GM23338 (cell line): ENCODE results near the gene RNF213. TPM values are rescaled to one million over a fixed set of nuclear protein-coding genes. Genes with fewer than 3 reads are reported as not detected.

Source experiments
- ATAC-seq: fragments of 200-7000 bp; cut with Tn5 transposase; 3 replicates; pipeline ENCODE4 v1.9.1; 2020
- DNase-seq: peaks from one replicate; pipeline ENCODE4 v3.0.0-alpha.2; 2015; ENCODE audit warnings: low spot score
- H2AFZ ChIP-seq: fragments of 200-600 bp; sonication (generic); 2 replicates; pipeline ENCODE4 v1.8.0; 2016; ENCODE audit warnings: antibody characterized with exemption, mild to moderate bottlenecking, moderate library complexity
- H3F3A ChIP-seq: fragments of 200-600 bp; sonication (generic); replicated peaks from 2 replicates; pipeline ENCODE4 v1.8.0; 2017; ENCODE audit warnings: antibody characterized with exemption, mixed run types, low read depth
- H3K27ac ChIP-seq: fragments of 200-600 bp; sonication (generic); 2 replicates; pipeline ENCODE4 v1.6.1; 2016; ENCODE audit warnings: low read depth
- H3K27me3 ChIP-seq: fragments of 200-600 bp; sonication (generic); 2 replicates; pipeline ENCODE4 v1.8.0; 2016; ENCODE audit warnings: mild to moderate bottlenecking, mixed run types, moderate library complexity; ENCODE audit not compliant: insufficient read depth
- H3K36me3 ChIP-seq: fragments of 200-600 bp; sonication (generic); 2 replicates; pipeline ENCODE4 v1.8.0; 2016; ENCODE audit warnings: mild to moderate bottlenecking; ENCODE audit not compliant: insufficient read depth
- H3K4me1 ChIP-seq: fragments of 200-600 bp; sonication (generic); 2 replicates; pipeline ENCODE4 v1.8.0; 2016; ENCODE audit warnings: mild to moderate bottlenecking, moderate library complexity; ENCODE audit not compliant: insufficient read depth
- H3K4me2 ChIP-seq: fragments of 200-600 bp; sonication (generic); 2 replicates; pipeline ENCODE4 v1.7.1; 2017; ENCODE audit warnings: mixed run types
- H3K4me3 ChIP-seq: fragments of 200-600 bp; sonication (generic); 2 replicates; pipeline ENCODE4 v1.6.1; 2016; ENCODE audit warnings: mixed run types
- H3K79me2 ChIP-seq: fragments of 200-600 bp; sonication (generic); replicated peaks from 2 replicates; pipeline ENCODE4 v1.8.0; 2017; ENCODE audit warnings: mild to moderate bottlenecking; ENCODE audit not compliant: insufficient read depth
- H3K9me2 ChIP-seq: fragments of 200-600 bp; sonication (generic); 2 replicates; pipeline ENCODE4 v1.8.0; 2017; ENCODE audit not compliant: insufficient read depth
- H4K20me1 ChIP-seq: fragments of 200-600 bp; sonication (generic); replicated peaks from 2 replicates; pipeline ENCODE4 v1.8.0; 2017; ENCODE audit warnings: mild to moderate bottlenecking; ENCODE audit not compliant: insufficient read depth
- H3K27ac Mint-ChIP-seq: 2 replicates; pipeline ENCODE4 v1.8.0; 2020; ENCODE audit warnings: inconsistent platforms, mild to moderate bottlenecking, moderate library complexity, mixed read lengths
- H3K27me3 Mint-ChIP-seq: 3 replicates; pipeline ENCODE4 v1.8.0; 2022; ENCODE audit warnings: low read depth, mild to moderate bottlenecking, moderate library complexity, mixed read lengths, inconsistent platforms; ENCODE audit not compliant: insufficient read depth, poor library complexity
- H3K36me3 Mint-ChIP-seq: 3 replicates; pipeline ENCODE4 v1.8.0; 2021; ENCODE audit warnings: low read depth, mild to moderate bottlenecking, inconsistent platforms, moderate library complexity, mixed read lengths
- H3K4me1 Mint-ChIP-seq: 3 replicates; pipeline ENCODE4 v1.8.0; 2020; ENCODE audit warnings: mild to moderate bottlenecking, inconsistent platforms, mixed read lengths
- H3K4me3 Mint-ChIP-seq: 3 replicates; pipeline ENCODE4 v1.8.0; 2021; ENCODE audit warnings: moderate library complexity, mild to moderate bottlenecking, inconsistent platforms, mixed read lengths
- H3K9me3 Mint-ChIP-seq: 3 replicates; pipeline ENCODE4 v1.8.0; 2020; ENCODE audit warnings: moderate library complexity, mild to moderate bottlenecking, inconsistent platforms, mixed read lengths
- CREB1 ChIP-seq: fragments of 250-450 bp; sonication (Bioruptor Pico); IDR thresholded peaks from 2 replicates; pipeline ENCODE4 v1.5.0; 2020; ENCODE audit warnings: low read depth, mild to moderate bottlenecking, moderate library complexity
- EZH2 ChIP-seq: fragments of 200-600 bp; sonication (generic); IDR thresholded peaks from one replicate; pipeline ENCODE4 v1.8.0; 2017; ENCODE audit warnings: antibody characterized with exemption, mild to moderate bottlenecking, low read depth; ENCODE audit not compliant: unreplicated experiment
- EZH2phosphoT487 ChIP-seq: fragments of 200-600 bp; sonication (generic); IDR thresholded peaks from one replicate; pipeline ENCODE4 v1.8.1; 2018; ENCODE audit warnings: antibody characterized with exemption; ENCODE audit not compliant: unreplicated experiment
- JUNB ChIP-seq: IDR thresholded peaks from one replicate; pipeline ENCODE4 v1.6.1; 2016; ENCODE audit warnings: antibody characterized with exemption; ENCODE audit not compliant: unreplicated experiment
- NANOG ChIP-seq: IDR thresholded peaks from 2 replicates; pipeline ENCODE4 v1.6.1; 2016; ENCODE audit warnings: antibody characterized with exemption, borderline replicate concordance
- POLR2AphosphoS5 ChIP-seq: IDR thresholded peaks from 2 replicates; pipeline ENCODE4 v1.6.1; 2016; ENCODE audit warnings: antibody characterized with exemption, low read depth
- STAT1 ChIP-seq: IDR thresholded peaks from one replicate; pipeline ENCODE4 v1.6.1; 2016; ENCODE audit warnings: antibody characterized with exemption; ENCODE audit not compliant: unreplicated experiment
- ZNF114 ChIP-seq: fragments of 250-450 bp; sonication (Bioruptor Pico); IDR thresholded peaks from 2 replicates; pipeline ENCODE4 v1.5.0; 2020; ENCODE audit warnings: mild to moderate bottlenecking, moderate library complexity
- ZNF331 ChIP-seq: fragments of 250-450 bp; sonication (Bioruptor Pico); IDR thresholded peaks from 2 replicates; pipeline ENCODE4 v1.5.0; 2020; ENCODE audit warnings: low read depth, mild to moderate bottlenecking, moderate library complexity
- polyA plus RNA-seq: library from polyadenylated mRNA; unstranded; fragments of >200 nt; fragmentation: Nextera tagmentation; extraction: Ambion mirVana; gene quantifications from 2 replicates; pipeline ENCODE4 v1.2.1, GENCODE V29; 2016
- total RNA-seq: library from RNA; depleted of rRNA; stranded (reverse); fragments of >200 nt; shearing (Covaris generic); gene quantifications from 2 replicates; pipeline ENCODE4 v1.2.3, GENCODE V29; 2014
- TF ChIP-seq, protein P1 (sequence below): IDR thresholded peaks from one replicate; pipeline ENCODE4 v1.6.1; 2018; ENCODE audit warnings: antibody characterized with exemption; ENCODE audit not compliant: unreplicated experiment
- TF ChIP-seq, protein P2 (sequence below), 2 experiments: fragments of 200-600 bp in 1 of 2; sonication (generic) in 1 of 2; conservative IDR thresholded peaks; 2 replicates each; pipeline versions ENCODE4 v1.5.1 to v1.6.1; 2016 to 2017; ENCODE audit warnings: antibody characterized with exemption in 2 of 2, low read depth in 2 of 2, mild to moderate bottlenecking in 2 of 2, moderate library complexity in 1 of 2
- TF ChIP-seq, protein P3 (sequence below): fragments of 250-450 bp; sonication (Bioruptor Pico); IDR thresholded peaks from 2 replicates; pipeline ENCODE4 v1.5.0; 2020; ENCODE audit warnings: mild to moderate bottlenecking, moderate library complexity
- TF ChIP-seq, protein P4 (sequence below): IDR thresholded peaks from 2 replicates; pipeline ENCODE4 v1.6.1; 2016; ENCODE audit warnings: antibody characterized with exemption

RNF213 gene
- total and polyA plus RNA-seq, 2 experiments from 2014 or later, result 21.2 to 67.2 TPM

DNA sequence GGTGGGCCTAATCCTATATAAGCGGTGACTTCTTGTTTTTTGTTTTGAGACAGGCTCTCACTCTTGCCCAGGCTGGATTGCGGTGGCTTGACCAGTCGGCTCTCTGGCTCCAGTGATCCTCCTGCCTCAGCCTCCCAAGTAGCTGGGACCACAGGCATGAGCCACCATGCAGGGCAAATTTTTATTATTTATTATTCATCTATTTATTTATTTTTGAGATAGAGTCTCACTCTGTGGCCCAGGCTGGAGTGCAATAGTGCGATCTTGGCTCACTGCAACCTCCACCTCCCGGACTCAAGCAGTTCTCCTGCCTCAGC, 4.7 kb upstream of the RNF213 start:
- H3K27me3 Mint-ChIP-seq, result peaks cover 19% of the 10 kb centered on the region
- no peaks in the 10 kb centered on the region for H3K36me3 Mint-ChIP-seq
- Histone ChIP-seq H3K27ac (no peak overlapping the region), H3K4me1 (peaks cover 27% of the 10 kb centered on the region), H3F3A (peaks cover 29% of the 10 kb centered on the region), H3K4me2 (no peak overlapping the region), H4K20me1 (no peaks in the 10 kb centered on the region; the same call in 1 of the 2 replicates), H2AFZ (no peak overlapping the region), H3K79me2 (no peaks in the 10 kb centered on the region), H3K9me2 (no peaks in the 10 kb centered on the region), H3K27me3 (no peaks in the 10 kb centered on the region), H3K36me3 (no peaks in the 10 kb centered on the region), H3K4me3 (no peak overlapping the region)
- peaks cover 33% of the 10 kb centered on the region for H3K4me1 Mint-ChIP-seq
- no peaks in the 10 kb centered on the region for H3K9me3 Mint-ChIP-seq
- no peak for DNase-seq
- no peak for ATAC-seq
- no peak overlapping the region for H3K27ac Mint-ChIP-seq
- H3K4me3 Mint-ChIP-seq, result no peak overlapping the region
- TF ChIP-seq, protein P1, sequence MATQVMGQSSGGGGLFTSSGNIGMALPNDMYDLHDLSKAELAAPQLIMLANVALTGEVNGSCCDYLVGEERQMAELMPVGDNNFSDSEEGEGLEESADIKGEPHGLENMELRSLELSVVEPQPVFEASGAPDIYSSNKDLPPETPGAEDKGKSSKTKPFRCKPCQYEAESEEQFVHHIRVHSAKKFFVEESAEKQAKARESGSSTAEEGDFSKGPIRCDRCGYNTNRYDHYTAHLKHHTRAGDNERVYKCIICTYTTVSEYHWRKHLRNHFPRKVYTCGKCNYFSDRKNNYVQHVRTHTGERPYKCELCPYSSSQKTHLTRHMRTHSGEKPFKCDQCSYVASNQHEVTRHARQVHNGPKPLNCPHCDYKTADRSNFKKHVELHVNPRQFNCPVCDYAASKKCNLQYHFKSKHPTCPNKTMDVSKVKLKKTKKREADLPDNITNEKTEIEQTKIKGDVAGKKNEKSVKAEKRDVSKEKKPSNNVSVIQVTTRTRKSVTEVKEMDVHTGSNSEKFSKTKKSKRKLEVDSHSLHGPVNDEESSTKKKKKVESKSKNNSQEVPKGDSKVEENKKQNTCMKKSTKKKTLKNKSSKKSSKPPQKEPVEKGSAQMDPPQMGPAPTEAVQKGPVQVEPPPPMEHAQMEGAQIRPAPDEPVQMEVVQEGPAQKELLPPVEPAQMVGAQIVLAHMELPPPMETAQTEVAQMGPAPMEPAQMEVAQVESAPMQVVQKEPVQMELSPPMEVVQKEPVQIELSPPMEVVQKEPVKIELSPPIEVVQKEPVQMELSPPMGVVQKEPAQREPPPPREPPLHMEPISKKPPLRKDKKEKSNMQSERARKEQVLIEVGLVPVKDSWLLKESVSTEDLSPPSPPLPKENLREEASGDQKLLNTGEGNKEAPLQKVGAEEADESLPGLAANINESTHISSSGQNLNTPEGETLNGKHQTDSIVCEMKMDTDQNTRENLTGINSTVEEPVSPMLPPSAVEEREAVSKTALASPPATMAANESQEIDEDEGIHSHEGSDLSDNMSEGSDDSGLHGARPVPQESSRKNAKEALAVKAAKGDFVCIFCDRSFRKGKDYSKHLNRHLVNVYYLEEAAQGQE, result no peak
- TF ChIP-seq JUNB (no peak), EZH2 (no peak), ZNF114 (CRISPR knock-in tag) (no peak), EZH2phosphoT487 (no peak), ZNF331 (CRISPR knock-in tag) (no peak), CREB1 (CRISPR knock-in tag) (no peak), NANOG (no peak), STAT1 (no peak), POLR2AphosphoS5 (no peak)
- TF ChIP-seq, protein P2, sequence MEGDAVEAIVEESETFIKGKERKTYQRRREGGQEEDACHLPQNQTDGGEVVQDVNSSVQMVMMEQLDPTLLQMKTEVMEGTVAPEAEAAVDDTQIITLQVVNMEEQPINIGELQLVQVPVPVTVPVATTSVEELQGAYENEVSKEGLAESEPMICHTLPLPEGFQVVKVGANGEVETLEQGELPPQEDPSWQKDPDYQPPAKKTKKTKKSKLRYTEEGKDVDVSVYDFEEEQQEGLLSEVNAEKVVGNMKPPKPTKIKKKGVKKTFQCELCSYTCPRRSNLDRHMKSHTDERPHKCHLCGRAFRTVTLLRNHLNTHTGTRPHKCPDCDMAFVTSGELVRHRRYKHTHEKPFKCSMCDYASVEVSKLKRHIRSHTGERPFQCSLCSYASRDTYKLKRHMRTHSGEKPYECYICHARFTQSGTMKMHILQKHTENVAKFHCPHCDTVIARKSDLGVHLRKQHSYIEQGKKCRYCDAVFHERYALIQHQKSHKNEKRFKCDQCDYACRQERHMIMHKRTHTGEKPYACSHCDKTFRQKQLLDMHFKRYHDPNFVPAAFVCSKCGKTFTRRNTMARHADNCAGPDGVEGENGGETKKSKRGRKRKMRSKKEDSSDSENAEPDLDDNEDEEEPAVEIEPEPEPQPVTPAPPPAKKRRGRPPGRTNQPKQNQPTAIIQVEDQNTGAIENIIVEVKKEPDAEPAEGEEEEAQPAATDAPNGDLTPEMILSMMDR (conservative IDR thresholded peaks at IDR 0.05; ENCODE audit: low read depth in 2 of 2), result no peak
- TF ChIP-seq, protein P3, sequence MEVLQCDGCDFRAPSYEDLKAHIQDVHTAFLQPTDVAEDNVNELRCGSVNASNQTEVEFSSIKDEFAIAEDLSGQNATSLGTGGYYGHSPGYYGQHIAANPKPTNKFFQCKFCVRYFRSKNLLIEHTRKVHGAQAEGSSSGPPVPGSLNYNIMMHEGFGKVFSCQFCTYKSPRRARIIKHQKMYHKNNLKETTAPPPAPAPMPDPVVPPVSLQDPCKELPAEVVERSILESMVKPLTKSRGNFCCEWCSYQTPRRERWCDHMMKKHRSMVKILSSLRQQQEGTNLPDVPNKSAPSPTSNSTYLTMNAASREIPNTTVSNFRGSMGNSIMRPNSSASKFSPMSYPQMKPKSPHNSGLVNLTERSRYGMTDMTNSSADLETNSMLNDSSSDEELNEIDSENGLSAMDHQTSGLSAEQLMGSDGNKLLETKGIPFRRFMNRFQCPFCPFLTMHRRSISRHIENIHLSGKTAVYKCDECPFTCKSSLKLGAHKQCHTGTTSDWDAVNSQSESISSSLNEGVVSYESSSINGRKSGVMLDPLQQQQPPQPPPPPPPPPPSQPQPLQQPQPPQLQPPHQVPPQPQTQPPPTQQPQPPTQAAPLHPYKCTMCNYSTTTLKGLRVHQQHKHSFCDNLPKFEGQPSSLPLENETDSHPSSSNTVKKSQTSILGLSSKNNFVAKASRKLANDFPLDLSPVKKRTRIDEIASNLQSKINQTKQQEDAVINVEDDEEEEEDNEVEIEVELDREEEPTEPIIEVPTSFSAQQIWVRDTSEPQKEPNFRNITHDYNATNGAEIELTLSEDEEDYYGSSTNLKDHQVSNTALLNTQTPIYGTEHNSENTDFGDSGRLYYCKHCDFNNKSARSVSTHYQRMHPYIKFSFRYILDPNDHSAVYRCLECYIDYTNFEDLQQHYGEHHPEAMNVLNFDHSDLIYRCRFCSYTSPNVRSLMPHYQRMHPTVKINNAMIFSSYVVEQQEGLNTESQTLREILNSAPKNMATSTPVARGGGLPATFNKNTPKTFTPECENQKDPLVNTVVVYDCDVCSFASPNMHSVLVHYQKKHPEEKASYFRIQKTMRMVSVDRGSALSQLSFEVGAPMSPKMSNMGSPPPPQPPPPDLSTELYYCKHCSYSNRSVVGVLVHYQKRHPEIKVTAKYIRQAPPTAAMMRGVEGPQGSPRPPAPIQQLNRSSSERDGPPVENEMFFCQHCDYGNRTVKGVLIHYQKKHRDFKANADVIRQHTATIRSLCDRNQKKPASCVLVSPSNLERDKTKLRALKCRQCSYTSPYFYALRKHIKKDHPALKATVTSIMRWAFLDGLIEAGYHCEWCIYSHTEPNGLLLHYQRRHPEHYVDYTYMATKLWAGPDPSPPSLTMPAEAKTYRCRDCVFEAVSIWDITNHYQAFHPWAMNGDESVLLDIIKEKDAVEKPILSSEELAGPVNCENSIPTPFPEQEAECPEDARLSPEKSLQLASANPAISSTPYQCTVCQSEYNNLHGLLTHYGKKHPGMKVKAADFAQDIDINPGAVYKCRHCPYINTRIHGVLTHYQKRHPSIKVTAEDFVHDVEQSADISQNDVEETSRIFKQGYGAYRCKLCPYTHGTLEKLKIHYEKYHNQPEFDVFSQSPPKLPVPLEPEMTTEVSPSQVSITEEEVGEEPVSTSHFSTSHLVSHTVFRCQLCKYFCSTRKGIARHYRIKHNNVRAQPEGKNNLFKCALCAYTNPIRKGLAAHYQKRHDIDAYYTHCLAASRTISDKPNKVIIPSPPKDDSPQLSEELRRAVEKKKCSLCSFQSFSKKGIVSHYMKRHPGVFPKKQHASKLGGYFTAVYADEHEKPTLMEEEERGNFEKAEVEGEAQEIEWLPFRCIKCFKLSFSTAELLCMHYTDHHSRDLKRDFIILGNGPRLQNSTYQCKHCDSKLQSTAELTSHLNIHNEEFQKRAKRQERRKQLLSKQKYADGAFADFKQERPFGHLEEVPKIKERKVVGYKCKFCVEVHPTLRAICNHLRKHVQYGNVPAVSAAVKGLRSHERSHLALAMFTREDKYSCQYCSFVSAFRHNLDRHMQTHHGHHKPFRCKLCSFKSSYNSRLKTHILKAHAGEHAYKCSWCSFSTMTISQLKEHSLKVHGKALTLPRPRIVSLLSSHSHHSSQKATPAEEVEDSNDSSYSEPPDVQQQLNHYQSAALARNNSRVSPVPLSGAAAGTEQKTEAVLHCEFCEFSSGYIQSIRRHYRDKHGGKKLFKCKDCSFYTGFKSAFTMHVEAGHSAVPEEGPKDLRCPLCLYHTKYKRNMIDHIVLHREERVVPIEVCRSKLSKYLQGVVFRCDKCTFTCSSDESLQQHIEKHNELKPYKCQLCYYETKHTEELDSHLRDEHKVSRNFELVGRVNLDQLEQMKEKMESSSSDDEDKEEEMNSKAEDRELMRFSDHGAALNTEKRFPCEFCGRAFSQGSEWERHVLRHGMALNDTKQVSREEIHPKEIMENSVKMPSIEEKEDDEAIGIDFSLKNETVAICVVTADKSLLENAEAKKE (CRISPR knock-in tag), result no peak
- TF ChIP-seq, protein P4, sequence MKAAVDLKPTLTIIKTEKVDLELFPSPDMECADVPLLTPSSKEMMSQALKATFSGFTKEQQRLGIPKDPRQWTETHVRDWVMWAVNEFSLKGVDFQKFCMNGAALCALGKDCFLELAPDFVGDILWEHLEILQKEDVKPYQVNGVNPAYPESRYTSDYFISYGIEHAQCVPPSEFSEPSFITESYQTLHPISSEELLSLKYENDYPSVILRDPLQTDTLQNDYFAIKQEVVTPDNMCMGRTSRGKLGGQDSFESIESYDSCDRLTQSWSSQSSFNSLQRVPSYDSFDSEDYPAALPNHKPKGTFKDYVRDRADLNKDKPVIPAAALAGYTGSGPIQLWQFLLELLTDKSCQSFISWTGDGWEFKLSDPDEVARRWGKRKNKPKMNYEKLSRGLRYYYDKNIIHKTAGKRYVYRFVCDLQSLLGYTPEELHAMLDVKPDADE, result no peak
